SK-N-SH (cell line): Measurements from ENCODE around the gene FAM229B. TPM values are rescaled to one million over a fixed set of nuclear protein-coding genes. Genes with fewer than 3 reads are reported as not detected.

Experiments
- CTCF ChIA-PET: fragments of 300-600, 350-600 bp; formaldehyde crosslinking; extraction: SDS; loops from one replicate; lab custom pipeline; 2021; lab: Yijun Ruan, JAX
- POLR2A ChIA-PET: fragments of 350-600 bp; sonication (Branson Sonifier 250); formaldehyde crosslinking; extraction: SDS; loops from one replicate; lab custom pipeline; 2020; ENCODE audit warnings: antibody characterized with exemption, inconsistent platforms; lab: Yijun Ruan, JAX
- DNase-seq: peaks from one replicate; pipeline ENCODE4 v3.0.0; 2012
- H2AFZ ChIP-seq: fragments of 200-600 bp; sonication (generic); 2 replicates; pipeline ENCODE4 v1.8.1; 2016; ENCODE audit warnings: antibody characterized with exemption, mild to moderate bottlenecking, low read depth
- H3F3A ChIP-seq: fragments of 200-600 bp; sonication (generic); replicated peaks from 2 replicates; pipeline ENCODE3; 2016; ENCODE audit warnings: antibody characterized with exemption, mild to moderate bottlenecking; ENCODE audit not compliant: insufficient read depth
- H3K27ac ChIP-seq, 2 experiments: fragments of 200-500 bp in 1 of 2; fragments of 200-600 bp in 1 of 2; sonication (Bioruptor generic) in 1 of 2; sonication (generic), shearing (Covaris generic) in 1 of 2; 2 replicates each; pipeline versions ENCODE4 v1.5.1 to v1.6.1; 2014 to 2016; ENCODE audit warnings: low read depth in 2 of 2, inconsistent platforms in 1 of 2, low read length in 1 of 2, mild to moderate bottlenecking in 1 of 2, mixed read lengths in 1 of 2
- H3K27me3 ChIP-seq: fragments of 200-600 bp; sonication (generic), shearing (Covaris generic); 2 replicates; pipeline ENCODE4 v1.6.1; 2016; ENCODE audit warnings: mixed run types; ENCODE audit not compliant: insufficient read depth
- H3K36me3 ChIP-seq, 2 experiments: fragments of 200-500 bp in 1 of 2; fragments of 200-600 bp in 1 of 2; sonication (Bioruptor generic) in 1 of 2; sonication (generic) in 1 of 2; replicated peaks in 1 of 2; 2 replicates each; pipeline versions ENCODE3 to v1.5.1; 2014 to 2016; ENCODE audit warnings: low read length in 1 of 2, mild to moderate bottlenecking in 1 of 2; ENCODE audit not compliant: insufficient read depth in 2 of 2, control insufficient read depth in 1 of 2
- H3K4me1 ChIP-seq, 2 experiments: fragments of 200-500 bp in 1 of 2; fragments of 200-600 bp in 1 of 2; sonication (Bioruptor generic) in 1 of 2; sonication (generic), shearing (Covaris generic) in 1 of 2; 2 replicates each; pipeline versions ENCODE4 v1.5.1 to v1.6.1; 2014 to 2016; ENCODE audit warnings: low read depth in 1 of 2, low read length in 1 of 2, mixed run types in 1 of 2; ENCODE audit not compliant: insufficient read depth in 2 of 2, control insufficient read depth in 1 of 2
- H3K4me2 ChIP-seq: fragments of 200-600 bp; sonication (generic), shearing (Covaris generic); 2 replicates; pipeline ENCODE4 v1.6.1; 2017; ENCODE audit warnings: mixed run types
- H3K4me3 ChIP-seq, 2 experiments: fragments of 200-500 bp in 1 of 2; fragments of 200-600 bp in 1 of 2; sonication (Bioruptor generic) in 1 of 2; sonication (generic), shearing (Covaris generic) in 1 of 2; 2 replicates each; pipeline versions ENCODE4 v1.5.1 to v1.8.1; 2014 to 2016; ENCODE audit warnings: low read depth in 2 of 2, inconsistent platforms in 1 of 2, low read length in 1 of 2, mild to moderate bottlenecking in 1 of 2, mixed read lengths in 1 of 2, moderate library complexity in 1 of 2
- H3K79me2 ChIP-seq: fragments of 200-600 bp; sonication (generic); 2 replicates; pipeline ENCODE4 v1.8.1; 2017; ENCODE audit warnings: mild to moderate bottlenecking; ENCODE audit not compliant: insufficient read depth
- H3K9ac ChIP-seq: fragments of 200-600 bp; sonication (generic); 2 replicates; pipeline ENCODE4 v1.6.1; 2017; ENCODE audit warnings: mixed run types
- H3K9me2 ChIP-seq: fragments of 200-600 bp; sonication (generic); 2 replicates; pipeline ENCODE4 v1.6.1; 2017; ENCODE audit warnings: mixed run types
- H3K9me3 ChIP-seq: fragments of 200-600 bp; sonication (generic); 2 replicates; pipeline ENCODE4 v1.6.1; 2017; ENCODE audit warnings: mixed run types, mild to moderate bottlenecking, moderate library complexity
- H4K20me1 ChIP-seq: fragments of 200-600 bp; sonication (generic); 2 replicates; pipeline ENCODE4 v1.6.1; 2017; ENCODE audit warnings: mild to moderate bottlenecking, mixed run types; ENCODE audit not compliant: insufficient read depth
- CHD2 ChIP-seq: fragments of 150-350 bp; IDR thresholded peaks from 2 replicates; pipeline ENCODE4 v1.6.1; 2018; ENCODE audit warnings: low read length; ENCODE audit not compliant: partially characterized antibody
- CTCF ChIP-seq: fragments of 200-600 bp; sonication (generic); IDR thresholded peaks from 2 replicates; pipeline ENCODE4 v1.6.1; 2017; ENCODE audit warnings: antibody characterized with exemption, mild to moderate bottlenecking, moderate library complexity
- ELF1 ChIP-seq: IDR thresholded peaks from 2 replicates; pipeline ENCODE4 v1.4.0; 2012
- EP300 ChIP-seq, 2 experiments: IDR thresholded peaks; 2 replicates each; pipeline versions ENCODE4 v1.4.0 to v1.6.1; 2012; ENCODE audit warnings: borderline replicate concordance in 1 of 2, low read depth in 1 of 2, low read length in 1 of 2
- GATA2 ChIP-seq: sonication (generic); formaldehyde crosslinking; IDR thresholded peaks from 2 replicates; pipeline ENCODE4 v1.5.0; 2020; ENCODE audit warnings: mild to moderate bottlenecking, missing genetic modification reagents
- MAX ChIP-seq: IDR thresholded peaks from 2 replicates; pipeline ENCODE4 v1.4.0; 2012; ENCODE audit warnings: low read depth
- MEF2A ChIP-seq: IDR thresholded peaks from 2 replicates; pipeline ENCODE4 v1.4.0; 2012; ENCODE audit warnings: low read depth, borderline replicate concordance
- PBX3 ChIP-seq: IDR thresholded peaks from 2 replicates; pipeline ENCODE4; 2012
- POLR2AphosphoS5 ChIP-seq: IDR thresholded peaks from 2 replicates; pipeline ENCODE4 v1.6.1; 2012; ENCODE audit warnings: low read depth, low read length
- RAD21 ChIP-seq: IDR thresholded peaks from 2 replicates; pipeline ENCODE4 v1.6.1; 2012; ENCODE audit warnings: mild to moderate bottlenecking, low read length
- RCOR1 ChIP-seq: fragments of 150-350 bp; IDR thresholded peaks from 2 replicates; pipeline ENCODE4 v1.6.1; 2017; ENCODE audit warnings: antibody characterized with exemption, low read length
- REST ChIP-seq: IDR thresholded peaks from 2 replicates; pipeline ENCODE4 v1.6.1; 2012; ENCODE audit warnings: mild to moderate bottlenecking, low read depth, low read length, moderate library complexity
- RXRA ChIP-seq: IDR thresholded peaks from 2 replicates; pipeline ENCODE4 v1.4.0; 2012; ENCODE audit warnings: low read depth, mild to moderate bottlenecking, borderline replicate concordance
- SIN3A ChIP-seq: IDR thresholded peaks from 2 replicates; pipeline ENCODE4 v1.6.1; 2012; ENCODE audit warnings: low read depth, mild to moderate bottlenecking, low read length, moderate library complexity, borderline replicate concordance
- SMC3 ChIP-seq: IDR thresholded peaks from 2 replicates; pipeline ENCODE4 v1.6.1; 2012; ENCODE audit warnings: low read depth, low read length, improper control_type of control experiment
- TAF1 ChIP-seq: IDR thresholded peaks from 2 replicates; pipeline ENCODE4 v1.6.1; 2012; ENCODE audit warnings: low read depth, mild to moderate bottlenecking, low read length, moderate library complexity, borderline replicate concordance
- TCF12 ChIP-seq: IDR thresholded peaks from 2 replicates; pipeline ENCODE4 v1.4.0; 2012
- USF1 ChIP-seq: IDR thresholded peaks from 2 replicates; pipeline ENCODE4 v1.4.0; 2012; ENCODE audit warnings: low read depth, borderline replicate concordance
- WGBS: methylation state at CpG from one replicate; pipeline ENCODE4 v1.1.6; 2017; ENCODE audit warnings: low lambda C conversion rate; 5-methylcytosine and 5-hydroxymethylcytosine counted together
- polyA plus RNA-seq, 3 experiments: library from polyadenylated mRNA; depleted of rRNA; stranded (reverse); fragments of >200 nt; gene quantifications; 2 replicates each; pipeline ENCODE4 v1.2.3, GENCODE V29; 2012

The FAM229B gene
- polyA plus RNA-seq, 1 of the 3 experiments (the other 2 are of a cell fraction) = 15.9 TPM

- Histone ChIP-seq H3K79me2 (no peaks in the 10 kb centered on the region), H4K20me1 (no peaks in the 10 kb centered on the region), H2AFZ (no peak overlapping the region), H3K4me2 (no peak overlapping the region), H3K4me1 (no peaks in the 10 kb centered on the region), H3K9ac (no peak overlapping the region), H3K9me2 (no peaks in the 10 kb centered on the region), H3K27me3 (no peaks in the 10 kb centered on the region), H3K4me3 (no peak overlapping the region), H3F3A (no peaks in the 10 kb centered on the region), H3K9me3 (no peaks in the 10 kb centered on the region), H3K36me3 (no peaks in the 10 kb centered on the region), H3K27ac (no peak overlapping the region)
- ChIA-PET CTCF (interaction anchor here (1.0 to 2.0 kb wide), 5 partner anchors 14 to 105 kb away, joined by 3 to 9 read pairs (median 4); partner anchors contain the start of genes FAM229B and TUBE1), POLR2A (no interaction called here)
- TF ChIP-seq RXRA (no peak), USF1 (no peak), REST (no peak), TCF12 (no peak), SMC3 (no peak), MAX (no peak), EP300 (IDR thresholded peaks at IDR 0.05; ENCODE audit: borderline replicate concordance in 1 of 2, low read depth in 1 of 2, low read length in 1 of 2) (no peak), POLR2AphosphoS5 (no peak), SIN3A (no peak), GATA2 (CRISPR knock-in tag) (no peak), PBX3 (no peak), RAD21 (no peak), RCOR1 (no peak), MEF2A (no peak), CTCF (no peak), ELF1 (no peak), TAF1 (no peak), CHD2 (no peak)
- no peak for DNase-seq
- WGBS = 78% methylated on average over 4 of the region's 4 CpGs
These were observed 29.0 kb upstream of the FAM229B start for GRCh38 chr6:112058243-112059032.
